Cardiac muscle cell (in vitro differentiated cells and primary cell): ENCODE measurements around the gene ABCA3. TPM values are rescaled to one million over a fixed set of nuclear protein-coding genes. Genes with fewer than 3 reads are reported as not detected.

Experiments used
- DNase-seq, 2 donors: peaks; one replicate each; pipeline versions ENCODE4 v3.0.0 to v3.0.0-alpha.2; 2010 to 2017; ENCODE audit warnings: low read depth in 1 of 2, low spot score in 1 of 2
- H3K27ac ChIP-seq: fragments of 200-600 bp; sonication (generic); 2 replicates; pipeline ENCODE4 v1.5.1; 2016
- H3K27me3 ChIP-seq: fragments of 200-600 bp; sonication (generic); 2 replicates; pipeline ENCODE4 v1.6.0; 2016; ENCODE audit warnings: control low read depth
- H3K36me3 ChIP-seq: fragments of 200-600 bp; sonication (generic); 2 replicates; pipeline ENCODE4 v1.5.1; 2016; ENCODE audit warnings: control low read depth
- H3K4me1 ChIP-seq: fragments of 200-600 bp; sonication (generic); 2 replicates; pipeline ENCODE4 v1.8.1; 2017; ENCODE audit warnings: low read depth, mild to moderate bottlenecking, mixed run types
- H3K4me3 ChIP-seq: fragments of 200-600 bp; sonication (generic); 2 replicates; pipeline ENCODE4 v1.5.1; 2016; ENCODE audit warnings: mild to moderate bottlenecking
- H3K9me3 ChIP-seq: fragments of 200-600 bp; sonication (generic); 2 replicates; pipeline ENCODE4 v1.5.1; 2017; ENCODE audit warnings: low read depth, mild to moderate bottlenecking, control low read depth
- CTCF ChIP-seq: IDR thresholded peaks from 2 replicates; pipeline ENCODE4 v1.5.1; 2012; ENCODE audit warnings: low read depth, mild to moderate bottlenecking, low read length
- polyA plus RNA-seq: library from polyadenylated mRNA; unstranded; fragments of >200 nt; fragmentation: Nextera tagmentation; extraction: Ambion mirVana; gene quantifications from 2 replicates; pipeline ENCODE4 v1.2.1, GENCODE V29; 2016
- total RNA-seq: library from RNA; depleted of rRNA; stranded (reverse); fragments of >200 nt; gene quantifications from 2 replicates; pipeline ENCODE4 v1.2.3, GENCODE V29; 2016

Gene ABCA3
- total and polyA plus RNA-seq, 2 experiments from 2014 or later: 11.1 to 14.5 TPM

GRCh38 chr16:2287916-2288547, 52.5 kb downstream of the ABCA3 start:
- no peaks in the 10 kb centered on the region for H3K4me1 ChIP-seq
- no peak overlapping the region for H3K27ac ChIP-seq
- TF ChIP-seq CTCF: no peak
- DNase-seq: no peak
- H3K36me3 ChIP-seq: no peaks in the 10 kb centered on the region
- no peaks in the 10 kb centered on the region for H3K27me3 ChIP-seq
- no peak overlapping the region for H3K4me3 ChIP-seq
- no peaks in the 10 kb centered on the region for H3K9me3 ChIP-seq

- TF ChIP-seq CTCF: no peak
- Histone ChIP-seq H3K9me3 (no peaks in the 10 kb centered on the region), H3K27me3 (no peaks in the 10 kb centered on the region), H3K36me3 (no peaks in the 10 kb centered on the region), H3K4me3 (no peak overlapping the region), H3K4me1 (no peaks in the 10 kb centered on the region), H3K27ac (no peak overlapping the region)
- no peak for DNase-seq
Observed at GRCh38 chr16:2286550-2286949, 54.0 kb downstream of the ABCA3 start.

GRCh38 chr16:2285731-2286191, 54.8 kb downstream of the ABCA3 start:
- Histone ChIP-seq H3K9me3 (no peaks in the 10 kb centered on the region), H3K36me3 (no peaks in the 10 kb centered on the region), H3K27me3 (no peaks in the 10 kb centered on the region), H3K4me3 (no peak overlapping the region), H3K4me1 (no peaks in the 10 kb centered on the region), H3K27ac (no peak overlapping the region)
- no peak for DNase-seq
- no peak for TF ChIP-seq CTCF

GRCh38 chr16:2284797-2285576, 55.5 kb downstream of the ABCA3 start:
- H3K27me3 ChIP-seq: no peaks in the 10 kb centered on the region
- no peaks in the 10 kb centered on the region for H3K9me3 ChIP-seq
- TF ChIP-seq CTCF: no peak
- no peak for DNase-seq
- no peaks in the 10 kb centered on the region for H3K36me3 ChIP-seq
- H3K27ac ChIP-seq: no peak overlapping the region
- H3K4me1 ChIP-seq: no peaks in the 10 kb centered on the region
- H3K4me3 ChIP-seq: no peak overlapping the region

DNA sequence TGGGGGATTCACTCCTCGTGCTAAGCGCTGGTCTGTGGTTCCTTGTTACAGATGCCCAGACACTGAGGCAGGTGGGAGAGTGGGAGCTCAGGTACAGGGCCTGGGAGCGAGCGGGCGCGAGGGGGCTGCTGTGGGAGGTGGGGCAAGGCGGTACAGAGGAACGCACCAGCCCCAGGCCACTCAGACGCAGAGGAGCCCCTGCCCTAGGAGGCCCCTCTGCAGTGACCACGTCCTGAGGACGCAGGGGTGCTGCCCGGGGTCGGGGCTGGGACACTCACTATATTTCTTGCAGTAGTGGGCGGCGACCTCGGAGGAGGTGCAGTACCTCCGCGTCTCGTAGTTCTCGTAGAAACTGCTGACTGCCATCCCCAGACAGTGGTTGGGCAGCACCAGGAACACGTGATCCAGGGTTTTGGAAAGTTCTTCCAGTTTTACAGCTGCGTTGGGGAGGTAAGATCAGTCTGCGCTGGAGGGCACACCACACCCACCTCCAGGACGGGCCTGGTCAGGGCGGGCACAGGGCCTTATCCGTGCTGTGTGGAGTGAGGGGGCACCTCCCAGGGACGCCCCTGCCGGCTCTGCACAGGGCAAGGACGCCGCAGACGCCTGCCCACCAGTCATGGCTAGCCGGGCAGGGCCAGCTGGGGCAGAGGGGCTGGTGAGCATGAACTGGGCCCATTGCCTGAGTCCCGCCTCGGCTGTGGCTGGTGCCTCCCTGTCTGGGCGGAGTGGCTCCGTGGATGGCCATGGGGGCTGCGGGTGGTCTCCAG, 56.3 kb downstream of the ABCA3 start:
- DNase-seq: no peak
- no peaks in the 10 kb centered on the region for H3K4me1 ChIP-seq
- H3K27ac ChIP-seq: no peak overlapping the region
- no peak overlapping the region for H3K4me3 ChIP-seq
- no peak for TF ChIP-seq CTCF
- no peaks in the 10 kb centered on the region for H3K27me3 ChIP-seq
- no peaks in the 10 kb centered on the region for H3K9me3 ChIP-seq
- no peaks in the 10 kb centered on the region for H3K36me3 ChIP-seq
